SK-N-SH treated with all-trans-retinoic acid at 6 μM for 48 hours (cell line): ENCODE data around the gene DPEP1.

Source experiments
- ARNTL ChIP-seq: fragments of 450-650 bp; formaldehyde crosslinking; IDR thresholded peaks from 2 replicates; pipeline ENCODE4 v1.5.0; 2020; ENCODE audit warnings: low read depth, mild to moderate bottlenecking, moderate library complexity, borderline replicate concordance
- CREB5 ChIP-seq: fragments of 250-450 bp; sonication (Bioruptor Pico); IDR thresholded peaks from 2 replicates; pipeline ENCODE4 v1.5.1; 2020; ENCODE audit warnings: low read depth, mild to moderate bottlenecking, moderate library complexity
- CSDC2 ChIP-seq: fragments of 250-450 bp; sonication (Bioruptor Pico); IDR thresholded peaks from 2 replicates; pipeline ENCODE4 v1.5.0; 2020; ENCODE audit warnings: mild to moderate bottlenecking, moderate library complexity
- CSRNP3 ChIP-seq: fragments of 250-450 bp; sonication (Bioruptor Pico); IDR thresholded peaks from 2 replicates; pipeline ENCODE4 v1.5.1; 2021; ENCODE audit warnings: mild to moderate bottlenecking, moderate library complexity
- ESRRG ChIP-seq: fragments of 250-450 bp; sonication (Bioruptor Pico); IDR thresholded peaks from 2 replicates; pipeline ENCODE4 v1.6.1; 2021; ENCODE audit warnings: mild to moderate bottlenecking
- GLIS3 ChIP-seq: fragments of 250-450 bp; sonication (Bioruptor Pico); IDR thresholded peaks from 2 replicates; pipeline ENCODE4 v1.5.0; 2020; ENCODE audit warnings: mild to moderate bottlenecking, moderate library complexity
- OSR1 ChIP-seq: fragments of 250-450 bp; sonication (Bioruptor Pico); IDR thresholded peaks from 2 replicates; pipeline ENCODE4 v1.8.0; 2022; ENCODE audit warnings: moderate library complexity, mild to moderate bottlenecking, inconsistent platforms
- PATZ1 ChIP-seq: fragments of 250-450 bp; sonication (Bioruptor Pico); IDR thresholded peaks from 2 replicates; pipeline ENCODE4 v1.8.0; 2020; ENCODE audit warnings: mild to moderate bottlenecking, moderate library complexity, borderline replicate concordance
- RARB ChIP-seq: fragments of 250-450 bp; sonication (Bioruptor Pico); IDR thresholded peaks from 2 replicates; pipeline ENCODE4 v1.8.0; 2021; ENCODE audit warnings: mild to moderate bottlenecking, moderate library complexity
- TOX ChIP-seq: fragments of 250-450 bp; sonication (Bioruptor Pico); IDR thresholded peaks from 2 replicates; pipeline ENCODE4 v1.8.0; 2021; ENCODE audit warnings: mild to moderate bottlenecking, moderate library complexity, borderline replicate concordance
- ZC3H10 ChIP-seq: fragments of 250-450 bp; sonication (Bioruptor Pico); IDR thresholded peaks from 2 replicates; pipeline ENCODE4 v1.5.1; 2021; ENCODE audit warnings: mild to moderate bottlenecking, moderate library complexity
- ZFP3 ChIP-seq: fragments of 250-450 bp; sonication (Bioruptor Pico); IDR thresholded peaks from 2 replicates; pipeline ENCODE4 v1.5.0; 2020; ENCODE audit warnings: mild to moderate bottlenecking, moderate library complexity
- ZFP30 ChIP-seq: fragments of 450-650 bp; formaldehyde crosslinking; IDR thresholded peaks from 2 replicates; pipeline ENCODE4 v1.5.0; 2022; ENCODE audit warnings: mild to moderate bottlenecking, moderate library complexity
- ZNF565 ChIP-seq: fragments of 450-650 bp; formaldehyde crosslinking; conservative IDR thresholded peaks from 2 replicates; pipeline ENCODE4 v1.5.0; 2020; ENCODE audit warnings: low read depth, mild to moderate bottlenecking, moderate library complexity

GRCh38 chr16:89641458-89642119, 28.1 kb downstream of the DPEP1 start:
- TF ChIP-seq PATZ1 (CRISPR knock-in tag): no peak
- TF ChIP-seq CSDC2: no peak
- TF ChIP-seq ZFP3: no peak
- TF ChIP-seq RARB (CRISPR knock-in tag): no peak
- no peak for TF ChIP-seq GLIS3 (CRISPR knock-in tag)
- TF ChIP-seq OSR1: no peak
- no peak for TF ChIP-seq ARNTL (CRISPR knock-in tag)
- TF ChIP-seq ZNF565: no peak
- no peak for TF ChIP-seq TOX (CRISPR knock-in tag)
- no peak for TF ChIP-seq ESRRG (CRISPR knock-in tag)
- TF ChIP-seq CSRNP3: no peak
- TF ChIP-seq ZFP30 (CRISPR knock-in tag): no peak
- TF ChIP-seq CREB5: no peak
- no peak for TF ChIP-seq ZC3H10 (CRISPR knock-in tag)
